ENCODE data around the gene BRD9.
"Not testable (repeated sequence)": the region's sequence is repeated elsewhere in the genome, so short reads cannot be mapped to it uniquely, and the experiment has no call there.

BRD9 gene

DNA sequence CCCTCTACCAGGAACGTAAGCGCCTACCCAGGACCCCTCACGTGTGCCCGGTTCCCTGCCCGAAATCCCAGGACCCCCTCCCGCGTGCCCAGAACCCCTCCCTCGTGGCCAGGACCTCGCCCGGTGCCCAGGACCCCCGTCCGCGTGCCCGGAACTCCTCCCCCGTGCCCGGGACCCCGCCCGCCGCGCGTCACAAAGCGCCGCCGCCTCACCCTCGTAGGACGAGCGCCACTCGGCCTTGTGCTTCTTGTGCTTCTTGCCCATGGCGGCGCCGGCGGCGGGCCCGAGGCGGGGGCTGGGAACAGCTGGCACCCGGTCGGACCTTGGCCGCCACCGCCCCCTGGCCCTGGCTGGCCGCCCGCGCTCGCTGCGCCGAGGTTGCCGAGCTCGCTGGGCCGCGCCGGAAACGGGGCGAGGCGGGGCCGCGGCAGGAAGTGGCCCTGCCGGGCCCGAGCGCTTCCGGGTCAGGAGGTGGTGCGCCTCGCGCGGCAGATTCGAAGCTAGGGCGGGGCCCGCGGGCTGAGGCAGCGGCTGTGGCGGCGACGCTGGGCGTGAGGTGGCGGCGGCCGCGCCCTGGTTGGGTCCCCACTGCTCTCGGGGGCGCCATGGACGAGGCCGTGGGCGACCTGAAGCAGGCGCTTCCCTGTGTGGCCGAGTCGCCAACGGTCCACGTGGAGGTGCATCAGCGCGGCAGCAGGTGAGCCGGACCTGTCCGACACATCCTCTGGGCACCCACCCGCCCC lies at the start of gene BRD9, which contains the start of gene TRIP13:
Gene BRD9, minus strand, starts transcription at position 408 of the 743 bp plus-strand sequence. Its CDS starts 144 bp downstream, at position 264.
Gene TRIP13, plus strand, starts transcription at position 491 of the 743 bp plus-strand sequence. Its CDS starts 115 bp downstream, at position 606.
- TF ChIP-seq, protein P1, sequence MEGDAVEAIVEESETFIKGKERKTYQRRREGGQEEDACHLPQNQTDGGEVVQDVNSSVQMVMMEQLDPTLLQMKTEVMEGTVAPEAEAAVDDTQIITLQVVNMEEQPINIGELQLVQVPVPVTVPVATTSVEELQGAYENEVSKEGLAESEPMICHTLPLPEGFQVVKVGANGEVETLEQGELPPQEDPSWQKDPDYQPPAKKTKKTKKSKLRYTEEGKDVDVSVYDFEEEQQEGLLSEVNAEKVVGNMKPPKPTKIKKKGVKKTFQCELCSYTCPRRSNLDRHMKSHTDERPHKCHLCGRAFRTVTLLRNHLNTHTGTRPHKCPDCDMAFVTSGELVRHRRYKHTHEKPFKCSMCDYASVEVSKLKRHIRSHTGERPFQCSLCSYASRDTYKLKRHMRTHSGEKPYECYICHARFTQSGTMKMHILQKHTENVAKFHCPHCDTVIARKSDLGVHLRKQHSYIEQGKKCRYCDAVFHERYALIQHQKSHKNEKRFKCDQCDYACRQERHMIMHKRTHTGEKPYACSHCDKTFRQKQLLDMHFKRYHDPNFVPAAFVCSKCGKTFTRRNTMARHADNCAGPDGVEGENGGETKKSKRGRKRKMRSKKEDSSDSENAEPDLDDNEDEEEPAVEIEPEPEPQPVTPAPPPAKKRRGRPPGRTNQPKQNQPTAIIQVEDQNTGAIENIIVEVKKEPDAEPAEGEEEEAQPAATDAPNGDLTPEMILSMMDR (IDR thresholded peaks at IDR 0.05; ENCODE audit: control insufficient read depth, extremely low read depth, insufficient read depth) = no peak
- peak within 1 kb of the TSS; percentile 93 for H3K4me3 ChIP-seq (ENCODE audit: low read depth, low read length)
- peak; percentile 30 for DNase-seq (ENCODE audit: low read depth)

DNA sequence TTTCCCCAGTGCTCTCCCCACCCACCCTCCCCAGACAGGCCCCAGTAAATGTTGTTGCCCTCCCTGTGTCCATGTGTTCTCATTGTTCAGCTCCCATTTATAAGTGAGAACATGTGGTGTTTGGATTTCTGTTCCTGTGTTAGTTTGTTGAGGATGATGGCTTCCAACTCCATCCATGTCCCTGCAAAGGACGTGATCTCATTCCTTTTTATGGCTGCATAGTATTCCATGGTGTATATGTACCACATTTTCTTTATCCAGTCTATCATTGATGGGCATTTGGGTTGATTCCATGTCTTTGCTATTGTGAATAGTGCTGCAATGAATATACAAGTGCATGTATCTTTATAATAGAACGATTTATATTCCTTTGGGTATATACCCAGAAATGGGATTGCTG lies 48.1 kb upstream of the BRD9 start:
- DNase-seq (ENCODE audit: low read depth); H3K4me3 ChIP-seq (ENCODE audit: low read depth, low read length): not testable (repeated sequence)

GRCh38 chr5:939368-939767 lies 46.8 kb upstream of the BRD9 start:
- no peak overlapping the region for H3K4me3 ChIP-seq (ENCODE audit: low read depth, low read length)
- TF ChIP-seq, protein P1 (IDR thresholded peaks at IDR 0.05; ENCODE audit: control insufficient read depth, extremely low read depth, insufficient read depth) = no peak
- no peak for DNase-seq (ENCODE audit: low read depth)

- DNase-seq (ENCODE audit: low read depth) = no peak
- H3K4me3 ChIP-seq (ENCODE audit: low read depth, low read length) = no peak overlapping the region
- TF ChIP-seq, protein P1 (IDR thresholded peaks at IDR 0.05; ENCODE audit: control insufficient read depth, extremely low read depth, insufficient read depth) = no peak
Observed at GRCh38 chr5:937151-937924, 44.7 kb upstream of the BRD9 start.

DNA sequence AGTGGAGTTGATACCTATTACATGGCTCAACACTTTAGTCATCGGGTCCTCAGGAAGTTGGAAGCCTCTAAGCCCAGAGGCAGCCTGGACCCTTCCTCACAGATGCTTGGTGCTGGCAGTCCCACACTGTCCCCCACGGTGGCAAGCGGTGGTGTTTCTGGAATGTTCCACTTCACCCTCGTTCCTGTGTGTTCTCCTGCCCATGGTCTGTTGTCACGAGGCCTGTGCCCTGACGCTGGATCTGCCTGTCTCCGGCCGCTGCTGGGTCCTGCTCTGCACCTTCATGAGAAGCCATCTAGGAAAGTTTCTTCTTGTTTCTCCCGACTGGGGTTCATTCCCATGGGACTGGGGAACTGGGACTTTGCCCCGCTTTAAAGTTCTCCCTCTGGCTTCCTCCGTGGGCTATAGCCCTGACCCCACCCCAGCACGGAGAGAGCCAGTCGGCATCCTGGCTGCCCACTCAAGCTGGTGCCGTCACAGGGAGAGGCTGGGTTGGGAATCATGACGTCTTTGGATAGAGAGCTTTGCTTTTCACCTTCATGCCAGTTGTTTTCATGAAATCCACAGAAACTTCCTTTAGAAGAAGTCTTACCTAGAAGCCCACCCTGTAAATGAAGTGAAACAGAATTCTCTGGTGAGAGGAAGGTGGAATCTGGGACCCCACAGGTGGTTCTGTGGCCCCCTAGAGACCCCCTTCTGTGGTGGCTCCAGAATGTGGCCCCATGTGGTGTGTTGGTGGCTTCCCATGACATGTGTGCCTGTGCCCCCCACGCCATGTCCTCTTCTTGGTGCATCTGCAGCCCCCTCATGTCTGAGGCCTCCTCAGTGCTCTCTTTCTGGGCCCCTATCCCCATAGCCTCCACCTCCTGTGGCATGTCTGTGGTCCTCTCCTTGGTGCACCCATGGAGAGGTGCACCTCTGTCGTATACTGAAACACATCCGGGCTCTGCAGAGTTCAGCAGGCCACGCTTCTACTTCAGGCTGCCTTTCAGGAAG lies 43.8 kb upstream of the BRD9 start:
- DNase-seq (ENCODE audit: low read depth) = no peak
- H3K4me3 ChIP-seq (ENCODE audit: low read depth, low read length) = no peak overlapping the region
- TF ChIP-seq, protein P1 (IDR thresholded peaks at IDR 0.05; ENCODE audit: control insufficient read depth, extremely low read depth, insufficient read depth) = no peak

DNA sequence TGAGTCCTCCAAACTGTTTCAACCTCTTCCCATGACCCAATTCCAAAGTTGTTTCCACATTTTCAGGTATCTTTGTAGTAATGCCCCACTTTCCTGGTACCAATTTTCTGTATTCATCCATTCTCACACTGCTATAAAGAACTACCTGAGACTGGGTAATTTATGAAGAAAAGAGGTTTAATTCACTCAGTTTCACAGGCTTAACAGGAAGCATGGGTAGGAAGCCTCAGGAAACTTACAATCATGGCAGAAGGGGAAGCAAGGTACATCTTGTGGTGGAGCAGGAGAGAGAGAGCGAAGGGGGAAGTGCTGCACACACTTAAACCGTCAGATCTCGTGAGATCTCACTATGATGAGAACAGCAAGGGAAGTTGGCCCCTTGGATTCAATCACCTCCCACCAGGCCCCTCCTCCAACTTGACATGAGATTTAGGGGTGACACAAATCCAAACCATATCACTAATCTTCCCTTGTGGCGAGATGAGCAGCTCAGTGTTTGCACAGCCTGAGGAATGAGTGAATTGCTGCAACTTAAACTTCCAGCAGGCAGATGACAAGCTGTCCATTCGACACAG lies 43.0 kb upstream of the BRD9 start:
- no peak for DNase-seq (ENCODE audit: low read depth)
- TF ChIP-seq, protein P1 (IDR thresholded peaks at IDR 0.05; ENCODE audit: control insufficient read depth, extremely low read depth, insufficient read depth) = no peak
- H3K4me3 ChIP-seq (ENCODE audit: low read depth, low read length) = no peak overlapping the region

Measured in LNCaP clone FGC (cell line).